ENCODE data around the gene GPR32.
"Not testable (repeated sequence)": the region's sequence is repeated elsewhere in the genome, so short reads cannot be mapped to it uniquely, and the experiment has no call there.

The GPR32 gene

DNA sequence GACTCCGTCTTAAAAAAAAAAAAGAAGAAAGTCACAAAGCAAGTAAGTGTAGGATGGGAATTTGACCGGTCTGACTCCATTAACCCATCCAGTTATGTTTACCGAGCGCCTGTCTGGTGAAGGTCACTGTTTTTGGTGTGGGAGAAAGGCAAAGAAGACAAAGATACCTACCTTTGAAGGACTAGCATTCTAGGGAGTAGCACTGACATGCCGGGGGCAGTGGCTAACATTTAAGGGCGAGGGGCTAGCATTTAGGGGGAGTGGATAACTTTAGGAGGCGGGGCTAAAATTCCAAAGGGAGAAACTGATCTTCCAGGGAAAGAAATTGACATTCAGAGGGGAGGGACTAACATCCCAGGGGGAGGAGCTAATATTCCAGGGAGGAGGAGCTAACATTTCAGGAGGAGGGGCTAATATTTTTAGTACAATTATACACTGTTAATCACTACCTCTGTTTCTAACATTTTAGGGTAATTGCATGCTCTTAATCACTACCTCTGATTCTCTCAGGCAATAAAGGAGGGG lies 8.7 kb downstream of the GPR32 start:
- TF ChIP-seq, protein P1, sequence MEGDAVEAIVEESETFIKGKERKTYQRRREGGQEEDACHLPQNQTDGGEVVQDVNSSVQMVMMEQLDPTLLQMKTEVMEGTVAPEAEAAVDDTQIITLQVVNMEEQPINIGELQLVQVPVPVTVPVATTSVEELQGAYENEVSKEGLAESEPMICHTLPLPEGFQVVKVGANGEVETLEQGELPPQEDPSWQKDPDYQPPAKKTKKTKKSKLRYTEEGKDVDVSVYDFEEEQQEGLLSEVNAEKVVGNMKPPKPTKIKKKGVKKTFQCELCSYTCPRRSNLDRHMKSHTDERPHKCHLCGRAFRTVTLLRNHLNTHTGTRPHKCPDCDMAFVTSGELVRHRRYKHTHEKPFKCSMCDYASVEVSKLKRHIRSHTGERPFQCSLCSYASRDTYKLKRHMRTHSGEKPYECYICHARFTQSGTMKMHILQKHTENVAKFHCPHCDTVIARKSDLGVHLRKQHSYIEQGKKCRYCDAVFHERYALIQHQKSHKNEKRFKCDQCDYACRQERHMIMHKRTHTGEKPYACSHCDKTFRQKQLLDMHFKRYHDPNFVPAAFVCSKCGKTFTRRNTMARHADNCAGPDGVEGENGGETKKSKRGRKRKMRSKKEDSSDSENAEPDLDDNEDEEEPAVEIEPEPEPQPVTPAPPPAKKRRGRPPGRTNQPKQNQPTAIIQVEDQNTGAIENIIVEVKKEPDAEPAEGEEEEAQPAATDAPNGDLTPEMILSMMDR (IDR thresholded peaks at IDR 0.05; ENCODE audit: low read length, missing control alignments): no peak

DNA sequence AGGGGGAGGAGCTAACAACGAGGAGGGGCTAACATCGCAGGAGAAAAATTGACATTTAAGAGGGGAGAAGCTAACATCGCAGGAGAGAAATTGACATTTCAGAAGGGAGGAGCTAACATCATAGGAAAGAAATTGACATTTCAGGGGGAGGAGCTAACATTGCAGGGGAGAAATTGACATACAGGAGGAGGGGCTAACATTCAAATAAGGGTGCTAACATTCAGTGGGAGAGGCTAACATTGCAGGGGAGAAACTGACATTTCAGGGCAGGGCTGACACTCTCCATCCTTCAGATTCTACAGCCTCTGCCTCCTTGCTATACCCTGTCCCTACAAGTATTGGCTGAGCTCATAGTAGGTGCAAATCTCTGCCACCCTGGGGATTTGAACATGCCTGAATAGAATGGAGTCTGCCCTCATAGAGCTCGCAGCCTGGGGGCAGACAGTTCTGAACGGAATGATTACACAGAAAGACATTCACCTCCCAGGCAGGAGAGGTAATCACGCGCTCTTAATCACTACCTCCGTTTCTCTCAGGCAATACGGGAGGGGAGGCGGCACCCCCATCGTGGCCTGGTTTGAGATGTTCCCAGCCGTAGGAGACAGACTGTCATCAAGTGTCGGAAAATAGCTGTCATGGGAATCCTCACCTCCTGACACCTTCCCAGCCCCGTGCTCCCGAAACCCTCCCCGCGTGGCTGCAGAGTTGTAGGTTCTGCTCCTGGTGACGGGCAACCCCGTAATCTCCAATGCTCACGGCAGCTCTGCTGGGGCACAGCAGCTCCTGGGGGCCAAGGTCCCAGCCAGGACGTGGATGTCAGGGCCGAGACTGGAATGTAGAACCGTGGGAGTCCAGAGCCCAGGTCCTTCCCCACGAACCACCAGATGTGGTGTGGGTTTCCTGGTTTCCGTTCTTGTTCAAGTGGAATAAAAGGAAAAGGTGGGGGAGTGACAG lies 9.5 kb downstream of the GPR32 start:
- TF ChIP-seq, protein P1 (IDR thresholded peaks at IDR 0.05; ENCODE audit: low read length, missing control alignments): no peak
- no peak overlapping the region for H3K4me3 ChIP-seq (replicated peaks; ENCODE audit: low read depth, low read length)
- no peak for DNase-seq (ENCODE audit: low read depth)

More for the DNA sequence above, 8.7 kb downstream of the GPR32 start:
- no peak overlapping the region for H3K4me3 ChIP-seq (replicated peaks; ENCODE audit: low read depth, low read length)
- DNase-seq (ENCODE audit: low read depth): no peak

DNA sequence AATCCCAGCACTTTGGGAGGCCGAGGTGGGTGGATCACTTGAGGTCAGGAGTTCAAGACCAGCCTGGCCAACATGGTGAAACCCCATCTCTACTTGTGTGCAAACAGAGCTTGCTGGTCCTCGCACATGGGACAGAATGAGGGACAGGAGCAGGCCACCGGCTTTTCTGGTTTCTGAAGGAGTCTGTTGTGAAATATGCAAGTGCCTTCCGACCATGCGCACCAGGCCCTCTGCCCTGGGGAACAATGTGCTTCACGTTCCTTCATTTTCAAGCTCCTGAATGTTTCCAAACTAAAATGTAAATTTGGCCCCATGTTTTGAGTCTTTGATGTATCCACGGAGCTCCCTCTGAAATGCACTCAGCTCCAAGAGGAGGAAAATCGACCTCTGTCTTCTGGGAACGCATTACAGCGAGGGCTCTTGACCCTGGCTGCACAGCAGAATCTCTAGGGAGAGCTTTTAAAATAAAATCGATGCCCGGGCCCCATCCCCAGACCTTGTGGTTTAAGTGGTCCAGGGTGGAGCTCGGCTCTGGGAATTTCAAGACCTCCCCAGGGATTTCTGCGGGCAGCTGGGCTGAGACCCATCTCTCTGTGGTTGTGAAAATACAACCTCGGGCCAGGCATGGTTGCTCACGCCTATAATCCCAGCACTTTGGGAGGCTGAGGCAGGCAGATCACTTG lies 10.6 kb downstream of the GPR32 start:
- no peak overlapping the region for H3K4me3 ChIP-seq (replicated peaks; ENCODE audit: low read depth, low read length)
- TF ChIP-seq, protein P1 (IDR thresholded peaks at IDR 0.05; ENCODE audit: low read length, missing control alignments): no peak
- no peak for DNase-seq (ENCODE audit: low read depth)

DNA sequence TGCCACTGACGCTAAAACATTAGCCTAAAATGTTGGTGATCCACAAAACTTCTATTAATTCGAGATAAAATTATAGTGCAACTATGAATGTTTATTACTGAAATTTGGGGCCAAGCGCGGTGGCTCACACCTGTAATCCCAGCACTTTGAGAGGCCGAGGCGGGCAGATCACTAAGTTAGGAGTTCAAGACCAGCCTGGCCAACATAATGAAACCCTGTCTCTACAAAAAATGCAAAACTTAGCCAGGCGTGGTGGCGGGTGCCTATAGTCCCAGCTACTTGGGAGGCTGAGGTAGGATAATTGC lies 13.5 kb downstream of the GPR32 start:
- not testable (repeated sequence) for H3K4me3 ChIP-seq (replicated peaks; ENCODE audit: low read depth, low read length); DNase-seq (ENCODE audit: low read depth)

DNA sequence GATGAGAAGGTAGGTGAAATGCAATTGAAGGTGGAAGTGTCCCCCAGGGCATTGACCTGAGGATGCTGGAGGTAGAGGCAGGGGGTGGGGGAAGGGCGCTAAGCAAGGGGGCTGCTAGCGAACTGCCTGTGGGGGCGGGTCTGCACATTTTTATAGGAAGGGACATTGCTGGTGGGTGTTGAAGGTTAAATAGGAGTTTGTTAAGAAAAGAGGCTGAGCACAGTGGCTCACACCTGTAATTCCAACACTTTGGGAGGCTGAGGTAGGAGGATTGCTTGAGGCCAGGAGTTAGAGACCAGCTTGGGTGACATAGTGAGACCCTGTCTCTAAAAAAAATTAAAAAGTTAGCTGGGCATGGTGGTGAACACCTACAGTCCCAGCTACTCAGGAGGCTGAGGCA lies 14.4 kb downstream of the GPR32 start:
- DNase-seq (ENCODE audit: low read depth): no peak
- H3K4me3 ChIP-seq (replicated peaks; ENCODE audit: low read depth, low read length): no peak overlapping the region
- TF ChIP-seq, protein P1 (IDR thresholded peaks at IDR 0.05; ENCODE audit: low read length, missing control alignments): no peak

DNA sequence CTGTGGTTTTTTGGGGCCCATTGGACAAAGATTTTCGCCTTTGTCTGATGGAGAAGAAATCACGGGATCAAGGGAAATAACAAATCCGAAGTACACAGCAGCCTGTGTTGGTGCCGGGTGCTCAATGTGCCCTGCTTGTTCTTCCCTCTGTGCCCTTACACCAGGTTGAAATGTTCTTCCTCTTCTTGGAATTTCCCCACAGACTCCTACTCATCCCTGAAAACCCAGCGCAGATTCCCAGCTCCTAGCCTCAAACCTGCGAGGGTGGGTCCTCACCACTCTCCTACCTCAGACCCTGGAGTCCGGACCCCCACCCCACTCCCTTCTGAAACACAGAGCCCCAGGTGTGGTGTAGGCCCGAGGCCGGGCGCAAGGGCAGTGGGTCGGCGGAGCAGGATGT lies 15.1 kb downstream of the GPR32 start:
- no peak overlapping the region for H3K4me3 ChIP-seq (replicated peaks; ENCODE audit: low read depth, low read length)
- DNase-seq (ENCODE audit: low read depth): no peak
- TF ChIP-seq, protein P1 (IDR thresholded peaks at IDR 0.05; ENCODE audit: low read length, missing control alignments): no peak

DNA sequence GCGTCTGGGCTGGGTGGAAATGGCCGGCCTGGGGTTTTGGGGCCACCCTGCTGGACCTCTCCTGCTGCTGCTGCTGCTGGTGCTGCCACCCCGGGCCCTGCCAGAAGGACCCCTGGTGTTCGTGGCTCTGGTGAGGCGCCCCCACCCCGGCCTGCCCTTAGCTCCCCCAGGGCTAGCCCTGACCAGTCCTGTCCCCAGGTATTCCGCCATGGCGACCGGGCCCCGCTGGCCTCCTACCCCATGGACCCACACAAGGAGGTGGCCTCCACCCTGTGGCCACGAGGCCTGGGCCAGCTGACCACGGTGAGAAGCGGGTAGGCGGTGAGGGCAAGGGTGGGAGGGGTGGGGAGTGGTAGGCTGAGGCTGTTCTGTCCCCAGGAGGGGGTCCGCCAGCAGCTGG lies 20.1 kb downstream of the GPR32 start, which contains the start of gene ACP4:
Gene ACP4 (plus strand): TSS at position 20 of the 400 bp plus-strand sequence. CDS start 0 bp downstream, at position 20.
- TF ChIP-seq, protein P1 (IDR thresholded peaks at IDR 0.05; ENCODE audit: low read length, missing control alignments): no peak
- no peak within 1 kb of the TSS for H3K4me3 ChIP-seq (replicated peaks; ENCODE audit: low read depth, low read length)
- no peak for DNase-seq (ENCODE audit: low read depth)

Measured in fibroblast of pulmonary artery (primary cell).